Vagina (tissue), 2 donors: ENCODE measurements around the gene NALCN. TPM values are rescaled to one million over a fixed set of nuclear protein-coding genes. Genes with fewer than 3 reads are reported as not detected.

Experiments used
- DNase-seq, 2 donors: peaks; one replicate each; pipeline ENCODE4 v3.0.0-alpha.2; 2017; ENCODE audit errors: extremely low spot score in 2 of 2
- H3K27ac ChIP-seq: fragments of 200-600 bp; sonication (generic); one replicate; pipeline ENCODE4 v1.5.1; 2019
- H3K27me3 ChIP-seq: fragments of 200-600 bp; sonication (generic); one replicate; pipeline ENCODE4 v1.5.1; 2019
- H3K36me3 ChIP-seq, 2 donors: fragments of 200-600 bp; sonication (generic); one replicate each; pipeline ENCODE4 v1.5.1; 2017 to 2019
- H3K4me1 ChIP-seq: fragments of 200-600 bp; sonication (generic); one replicate; pipeline ENCODE4 v1.5.1; 2019
- H3K4me3 ChIP-seq, 2 donors: fragments of 200-600 bp; sonication (generic); 1 replicate in 1 of 2; 2 replicates in 1 of 2; pipeline ENCODE4 v1.5.1; 2016 to 2019
- H3K9me3 ChIP-seq: fragments of 200-600 bp; sonication (generic); one replicate; pipeline ENCODE4 v1.5.1; 2019
- POLR2A ChIP-seq, 2 donors: fragments of 450-650 bp; IDR thresholded peaks; one replicate each; pipeline ENCODE4 v1.6.1; 2017; ENCODE audit warnings: antibody characterized with exemption in 2 of 2, mild to moderate bottlenecking in 2 of 2, moderate library complexity in 2 of 2
- POLR2AphosphoS5 ChIP-seq, 2 donors: sonication (generic); formaldehyde crosslinking; IDR thresholded peaks; one replicate each; pipeline ENCODE4 v1.9.0; 2017; ENCODE audit warnings: antibody characterized with exemption in 2 of 2, mild to moderate bottlenecking in 2 of 2, low read depth in 1 of 2; ENCODE audit not compliant: insufficient read depth in 1 of 2
- intact Hi-C: fragments of 100-400 bp; cut with DNase I; formaldehyde crosslinking; loops from one replicate; pipeline ENCODE4 v1.15.1; 2023
- total RNA-seq: library from RNA; depleted of rRNA; stranded (reverse); fragments of >200 nt; gene quantifications from one replicate; pipeline ENCODE4 v1.2.3, GENCODE V29; 2016
- TF ChIP-seq, protein P1 (sequence below), 3 experiments: fragments of 450-650 bp in 2 of 3; fragments of 200-600 bp in 1 of 3; sonication (generic) in 1 of 3; IDR thresholded peaks; one replicate each; pipeline ENCODE4 v1.5.1; 2017 to 2019; ENCODE audit warnings: antibody characterized with exemption in 3 of 3, mild to moderate bottlenecking in 2 of 3, moderate library complexity in 2 of 3

The NALCN gene
- total RNA-seq, 1 donor from 2014 or later: 1.7 TPM

GRCh38 chr13:101425623-101426022 is 9.3 kb upstream of the NALCN start:
- no peaks in the 10 kb centered on the region for H3K36me3 ChIP-seq
- no peak overlapping the region for H3K4me3 ChIP-seq
- H3K9me3 ChIP-seq: no peaks in the 10 kb centered on the region
- no peak for DNase-seq
- TF ChIP-seq POLR2A (IDR thresholded peaks at IDR 0.05) (no peak), POLR2AphosphoS5 (IDR thresholded peaks at IDR 0.05; ENCODE audit: insufficient read depth in 1 of 2, low read depth in 1 of 2) (no peak)
- TF ChIP-seq, protein P1, sequence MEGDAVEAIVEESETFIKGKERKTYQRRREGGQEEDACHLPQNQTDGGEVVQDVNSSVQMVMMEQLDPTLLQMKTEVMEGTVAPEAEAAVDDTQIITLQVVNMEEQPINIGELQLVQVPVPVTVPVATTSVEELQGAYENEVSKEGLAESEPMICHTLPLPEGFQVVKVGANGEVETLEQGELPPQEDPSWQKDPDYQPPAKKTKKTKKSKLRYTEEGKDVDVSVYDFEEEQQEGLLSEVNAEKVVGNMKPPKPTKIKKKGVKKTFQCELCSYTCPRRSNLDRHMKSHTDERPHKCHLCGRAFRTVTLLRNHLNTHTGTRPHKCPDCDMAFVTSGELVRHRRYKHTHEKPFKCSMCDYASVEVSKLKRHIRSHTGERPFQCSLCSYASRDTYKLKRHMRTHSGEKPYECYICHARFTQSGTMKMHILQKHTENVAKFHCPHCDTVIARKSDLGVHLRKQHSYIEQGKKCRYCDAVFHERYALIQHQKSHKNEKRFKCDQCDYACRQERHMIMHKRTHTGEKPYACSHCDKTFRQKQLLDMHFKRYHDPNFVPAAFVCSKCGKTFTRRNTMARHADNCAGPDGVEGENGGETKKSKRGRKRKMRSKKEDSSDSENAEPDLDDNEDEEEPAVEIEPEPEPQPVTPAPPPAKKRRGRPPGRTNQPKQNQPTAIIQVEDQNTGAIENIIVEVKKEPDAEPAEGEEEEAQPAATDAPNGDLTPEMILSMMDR (IDR thresholded peaks at IDR 0.05): no peak
- H3K4me1 ChIP-seq: no peaks in the 10 kb centered on the region
- H3K27ac ChIP-seq: no peak overlapping the region
- no peaks in the 10 kb centered on the region for H3K27me3 ChIP-seq
- intact Hi-C loops: no loop called here

GRCh38 chr13:101425156-101425471 is 8.8 kb upstream of the NALCN start:
- no peaks in the 10 kb centered on the region for H3K4me1 ChIP-seq
- H3K4me3 ChIP-seq: no peak overlapping the region
- no peak overlapping the region for H3K27ac ChIP-seq
- DNase-seq: no peak
- H3K9me3 ChIP-seq: no peaks in the 10 kb centered on the region
- H3K36me3 ChIP-seq: no peaks in the 10 kb centered on the region
- TF ChIP-seq POLR2AphosphoS5 (IDR thresholded peaks at IDR 0.05; ENCODE audit: insufficient read depth in 1 of 2, low read depth in 1 of 2) (no peak), POLR2A (IDR thresholded peaks at IDR 0.05) (no peak)
- TF ChIP-seq, protein P1 (IDR thresholded peaks at IDR 0.05): no peak
- intact Hi-C loops: no loop called here
- H3K27me3 ChIP-seq: no peaks in the 10 kb centered on the region

GRCh38 chr13:101424381-101425155 is 8.3 kb upstream of the NALCN start:
- H3K4me3 ChIP-seq: no peak overlapping the region
- H3K4me1 ChIP-seq: no peaks in the 10 kb centered on the region
- no peaks in the 10 kb centered on the region for H3K36me3 ChIP-seq
- intact Hi-C loops: no loop called here
- TF ChIP-seq POLR2A (IDR thresholded peaks at IDR 0.05): no peak
- no peak for TF ChIP-seq POLR2AphosphoS5 (IDR thresholded peaks at IDR 0.05; ENCODE audit: insufficient read depth in 1 of 2, low read depth in 1 of 2)
- TF ChIP-seq, protein P1 (IDR thresholded peaks at IDR 0.05): no peak
- no peaks in the 10 kb centered on the region for H3K27me3 ChIP-seq
- H3K27ac ChIP-seq: no peak overlapping the region
- no peak for DNase-seq
- no peaks in the 10 kb centered on the region for H3K9me3 ChIP-seq

- intact Hi-C loops: no loop called here
- DNase-seq: no peak
- TF ChIP-seq POLR2AphosphoS5 (IDR thresholded peaks at IDR 0.05; ENCODE audit: insufficient read depth in 1 of 2, low read depth in 1 of 2) (no peak), POLR2A (IDR thresholded peaks at IDR 0.05) (no peak)
- TF ChIP-seq, protein P1 (IDR thresholded peaks at IDR 0.05): no peak
- H3K36me3 ChIP-seq: no peaks in the 10 kb centered on the region
- no peaks in the 10 kb centered on the region for H3K9me3 ChIP-seq
- H3K27me3 ChIP-seq: no peaks in the 10 kb centered on the region
- H3K27ac ChIP-seq: no peak overlapping the region
- no peak overlapping the region for H3K4me3 ChIP-seq
- H3K4me1 ChIP-seq: no peaks in the 10 kb centered on the region
These were observed 7.6 kb upstream of the NALCN start for GRCh38 chr13:101423872-101424271.

DNA sequence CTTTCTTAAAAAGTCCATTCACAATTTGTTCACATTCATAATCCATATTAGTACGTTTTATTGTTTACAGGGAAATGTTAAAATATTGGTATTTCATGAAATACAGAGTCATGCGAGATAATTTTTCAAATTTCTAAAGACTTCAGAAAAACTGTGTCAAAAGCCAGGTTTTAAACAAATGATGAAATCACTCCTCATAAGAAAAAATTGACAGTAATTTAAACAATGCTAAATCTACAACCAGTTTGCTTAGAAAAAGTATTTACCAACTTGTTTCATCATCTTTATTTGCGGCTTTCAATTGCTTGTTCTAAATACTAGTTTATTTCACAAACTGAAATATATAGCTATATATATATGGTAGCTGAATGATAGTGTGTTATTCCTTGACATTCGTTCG is 1.2 kb upstream of the NALCN start:
- H3K9me3 ChIP-seq: no peaks in the 10 kb centered on the region
- intact Hi-C loops: no loop called here
- H3K27ac ChIP-seq: no peak overlapping the region
- H3K4me1 ChIP-seq: no peaks in the 10 kb centered on the region
- DNase-seq: no peak
- peaks cover 7% of the 10 kb centered on the region for H3K27me3 ChIP-seq
- no peak overlapping the region for H3K4me3 ChIP-seq
- TF ChIP-seq POLR2A (IDR thresholded peaks at IDR 0.05): no peak
- TF ChIP-seq POLR2AphosphoS5 (IDR thresholded peaks at IDR 0.05; ENCODE audit: insufficient read depth in 1 of 2, low read depth in 1 of 2): no peak
- TF ChIP-seq, protein P1 (IDR thresholded peaks at IDR 0.05): no peak
- no peaks in the 10 kb centered on the region for H3K36me3 ChIP-seq
